IPS-15b (cell line): ENCODE results near the gene SMTN.
"Not testable (repeated sequence)": the region's sequence is repeated elsewhere in the genome, so short reads cannot be mapped to it uniquely, and the experiment has no call there.

Source experiments
- H3K27me3 ChIP-seq: one replicate; pipeline ENCODE4 v1.6.1; 2013; ENCODE audit warnings: low read length; ENCODE audit not compliant: control insufficient read depth, insufficient read depth
- H3K36me3 ChIP-seq: one replicate; pipeline ENCODE4 v1.6.1; 2013; ENCODE audit warnings: low read length; ENCODE audit not compliant: control insufficient read depth, insufficient read depth
- H3K4me1 ChIP-seq: one replicate; pipeline ENCODE4 v1.6.1; 2013; ENCODE audit warnings: mild to moderate bottlenecking, low read length; ENCODE audit not compliant: control insufficient read depth, insufficient read depth
- H3K4me3 ChIP-seq: one replicate; pipeline ENCODE4 v1.5.1; 2013; ENCODE audit warnings: low read depth, low read length
- H3K9ac ChIP-seq: one replicate; pipeline ENCODE4 v1.6.1; 2013; ENCODE audit warnings: low read depth, mild to moderate bottlenecking, low read length
- H3K9me3 ChIP-seq: one replicate; pipeline ENCODE4 v1.6.1; 2013; ENCODE audit warnings: mild to moderate bottlenecking, low read length; ENCODE audit not compliant: control insufficient read depth, insufficient read depth

The SMTN gene

DNA sequence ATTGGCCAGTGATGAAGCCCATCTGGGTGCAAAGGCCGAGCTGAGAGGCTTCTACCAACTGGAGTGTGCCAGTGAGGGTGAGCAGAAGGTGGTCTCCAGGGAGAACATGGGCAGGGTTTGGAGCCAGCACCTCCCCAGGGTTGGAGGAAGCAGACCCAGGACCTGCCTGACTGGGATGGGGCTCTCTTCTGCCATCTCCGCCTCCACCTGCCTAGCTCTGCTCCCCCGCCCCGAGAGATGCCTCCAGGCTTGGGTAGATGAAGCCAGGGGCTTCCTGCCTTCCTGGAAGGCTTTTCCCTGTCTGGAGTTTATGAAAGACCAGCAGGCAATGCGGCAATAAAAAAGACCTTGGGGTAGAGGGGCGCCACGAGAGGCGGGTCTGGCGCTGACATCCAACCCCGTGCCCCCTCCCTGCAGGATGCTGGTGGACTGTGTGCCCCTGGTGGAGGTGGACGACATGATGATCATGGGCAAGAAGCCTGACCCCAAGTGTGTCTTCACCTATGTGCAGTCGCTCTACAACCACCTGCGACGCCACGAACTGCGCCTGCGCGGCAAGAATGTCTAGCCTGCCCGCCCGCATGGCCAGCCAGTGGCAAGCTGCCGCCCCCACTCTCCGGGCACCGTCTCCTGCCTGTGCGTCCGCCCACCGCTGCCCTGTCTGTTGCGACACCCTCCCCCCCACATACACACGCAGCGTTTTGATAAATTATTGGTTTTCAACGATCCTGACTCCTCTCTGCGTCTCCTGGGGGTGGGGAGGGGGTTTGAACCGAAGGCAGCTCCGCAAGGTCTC, 23.0 kb downstream of the SMTN start:
- H3K9ac ChIP-seq = no peak overlapping the region
- no peak overlapping the region for H3K4me3 ChIP-seq
- H3K27me3 ChIP-seq = peaks cover 22% of the 10 kb centered on the region
- H3K9me3 ChIP-seq = no peaks in the 10 kb centered on the region
- H3K36me3 ChIP-seq = peaks cover 3% of the 10 kb centered on the region
- H3K4me1 ChIP-seq = peaks cover 8% of the 10 kb centered on the region

DNA sequence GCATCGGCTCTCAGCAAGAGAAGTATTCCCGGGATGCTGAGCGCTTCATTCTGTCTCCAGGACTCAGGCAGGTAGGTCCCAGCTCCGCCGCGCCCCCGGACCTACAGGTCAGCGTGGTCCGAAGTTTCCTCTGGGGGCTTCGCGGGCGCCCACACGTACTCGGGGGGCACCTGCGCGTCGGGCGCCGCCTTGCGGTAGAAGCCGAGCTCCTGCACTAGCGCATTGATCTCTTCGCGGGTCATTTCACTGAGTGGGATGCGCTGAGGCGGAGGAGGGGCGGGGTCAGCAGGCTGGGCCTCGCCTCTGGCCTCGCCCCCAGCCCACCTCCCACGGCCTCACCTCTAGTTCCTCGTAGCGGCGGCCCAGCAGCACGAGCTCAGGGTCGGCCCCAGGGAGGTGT, 23.8 kb downstream of the SMTN start:
- Histone ChIP-seq H3K27me3 (peaks cover 20% of the 10 kb centered on the region), H3K4me3 (peak overlapping the region; percentile 39), H3K4me1 (peaks cover 7% of the 10 kb centered on the region), H3K9ac (no peak overlapping the region), H3K36me3 (no peaks in the 10 kb centered on the region), H3K9me3 (no peaks in the 10 kb centered on the region)

GRCh38 chr22:31105282-31105929, 24.3 kb downstream of the SMTN start:
- Histone ChIP-seq H3K4me3 (peak overlapping the region; percentile 39), H3K36me3 (no peaks in the 10 kb centered on the region), H3K9me3 (no peaks in the 10 kb centered on the region), H3K27me3 (peaks cover 20% of the 10 kb centered on the region), H3K9ac (no peak overlapping the region), H3K4me1 (peaks cover 7% of the 10 kb centered on the region)

- Histone ChIP-seq H3K4me1 (peaks cover 7% of the 10 kb centered on the region), H3K4me3 (peak overlapping the region; percentile 91), H3K27me3 (peaks cover 20% of the 10 kb centered on the region), H3K9me3 (no peaks in the 10 kb centered on the region), H3K36me3 (no peaks in the 10 kb centered on the region), H3K9ac (no peak overlapping the region)
Measured at GRCh38 chr22:31106001-31106571, 25.0 kb downstream of the SMTN start.

DNA sequence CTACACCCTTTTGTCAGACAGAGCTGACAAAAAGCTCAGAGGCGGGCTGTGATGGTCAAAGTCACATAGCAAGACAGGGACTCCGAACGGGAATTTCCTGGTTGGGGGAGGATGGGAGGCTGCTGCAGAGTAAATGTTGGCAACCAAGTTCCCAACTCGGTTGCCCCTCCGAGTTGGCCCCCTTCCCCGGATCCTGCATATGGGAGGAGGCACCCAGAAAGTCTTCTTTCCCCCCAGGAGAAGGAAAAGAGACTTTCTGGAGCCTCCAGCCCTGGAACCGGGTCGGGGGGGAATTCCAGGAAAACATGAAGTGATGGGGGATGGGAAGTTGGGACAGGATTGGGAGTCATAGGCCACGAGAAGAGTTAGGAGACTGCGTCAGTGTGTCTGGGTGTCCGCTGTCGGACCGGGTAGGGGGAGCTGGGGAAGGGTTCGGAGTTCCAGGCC, 25.6 kb downstream of the SMTN start:
- peak overlapping the region; percentile 91 for H3K4me3 ChIP-seq
- peak overlapping the region; percentile 76 for H3K9ac ChIP-seq
- H3K36me3 ChIP-seq = no peaks in the 10 kb centered on the region
- peaks cover 7% of the 10 kb centered on the region for H3K4me1 ChIP-seq
- H3K27me3 ChIP-seq = peaks cover 20% of the 10 kb centered on the region
- H3K9me3 ChIP-seq = no peaks in the 10 kb centered on the region

- peaks cover 20% of the 10 kb centered on the region for H3K27me3 ChIP-seq
- H3K4me1 ChIP-seq = peaks cover 7% of the 10 kb centered on the region
- peak within 1 kb of the TSS; percentile 76 for H3K9ac ChIP-seq
- no peaks in the 10 kb centered on the region for H3K36me3 ChIP-seq
- H3K9me3 ChIP-seq = no peaks in the 10 kb centered on the region
- peak within 1 kb of the TSS; percentile 91 for H3K4me3 ChIP-seq
Measured at GRCh38 chr22:31107178-31107893, 26.2 kb downstream of the SMTN start, which contains the start of gene SELENOM. TSS of gene SELENOM (minus strand) at chr22:31107568. CDS start at chr22:31107505, 63 bp downstream.

- Histone ChIP-seq H3K9ac (no peak overlapping the region), H3K4me3 (peak overlapping the region; percentile 20), H3K36me3 (no peaks in the 10 kb centered on the region), H3K27me3 (peaks cover 20% of the 10 kb centered on the region), H3K4me1 (peaks cover 7% of the 10 kb centered on the region), H3K9me3 (no peaks in the 10 kb centered on the region)
Measured at GRCh38 chr22:31107894-31108218, 26.7 kb downstream of the SMTN start.

GRCh38 chr22:31112547-31113091, 31.5 kb downstream of the SMTN start:
- not testable (repeated sequence) for H3K4me3 ChIP-seq, H3K9me3 ChIP-seq, H3K27me3 ChIP-seq, H3K36me3 ChIP-seq, H3K4me1 ChIP-seq, H3K9ac ChIP-seq

GRCh38 chr22:31118046-31118820, 37.1 kb downstream of the SMTN start:
- H3K9ac ChIP-seq = no peak overlapping the region
- peaks cover 3% of the 10 kb centered on the region for H3K27me3 ChIP-seq
- no peaks in the 10 kb centered on the region for H3K36me3 ChIP-seq

GRCh38 chr22:31119026-31119717, 38.1 kb downstream of the SMTN start:
- no peak overlapping the region for H3K4me3 ChIP-seq
- H3K4me1 ChIP-seq = peaks cover 6% of the 10 kb centered on the region
- no peaks in the 10 kb centered on the region for H3K36me3 ChIP-seq
- peaks cover 3% of the 10 kb centered on the region for H3K27me3 ChIP-seq
- no peaks in the 10 kb centered on the region for H3K9me3 ChIP-seq
- H3K9ac ChIP-seq = no peak overlapping the region

More at GRCh38 chr22:31118046-31118820, 37.1 kb downstream of the SMTN start:
- Histone ChIP-seq H3K4me1 (peaks cover 6% of the 10 kb centered on the region), H3K9me3 (no peaks in the 10 kb centered on the region), H3K4me3 (no peak overlapping the region)
